HG03025 (cell line): ENCODE results near the gene FGF23.

Experiments
- ATAC-seq: cut with Tn5 transposase; IDR thresholded peaks from one replicate; pipeline ENCODE4 v1.9.1; 2021; ENCODE audit warnings: mild to moderate bottlenecking, moderate library complexity; ENCODE audit not compliant: unreplicated experiment, low FRiP score

The FGF23 gene

GRCh38 chr12:4320853-4321701 is 58.4 kb downstream of the FGF23 start, which contains the start of gene TIGAR:
Gene TIGAR (plus strand): TSS chr12:4321213. CDS start chr12:4321272, 59 bp downstream.
- peak; percentile 96 for ATAC-seq

GRCh38 chr12:4320497-4320852 is 59.0 kb downstream of the FGF23 start:
- ATAC-seq, result peak; percentile 23
